K562 (cell line): ENCODE results near the gene POU2AF1. TPM values are rescaled to one million over a fixed set of nuclear protein-coding genes. Genes with fewer than 3 reads are reported as not detected.

Experiments used
- ATAC-seq: fragments of 200-7000 bp; cut with Tn5 transposase; 3 replicates; pipeline ENCODE4 v1.9.1; 2020; ENCODE audit warnings: moderate library complexity
- BruUV-seq: library from RNA; stranded (reverse); fragments of 400-500 nt; replicated peaks from 2 replicates; lab custom pipeline; 2021; lab: Mats Ljungman, UMichigan
- CTCF ChIA-PET: fragments of 300-600 bp; formaldehyde crosslinking; extraction: SDS; loops from one replicate; lab custom pipeline; 2021; ENCODE audit warnings: low intra/inter-chr PET ratio; lab: Yijun Ruan, JAX
- POLR2A ChIA-PET: fragments of 300-600, 350-650 bp; sonication (Branson Sonifier 250); formaldehyde crosslinking; extraction: SDS; loops from one replicate; lab custom pipeline; 2021; ENCODE audit warnings: antibody characterized with exemption, inconsistent platforms; lab: Yijun Ruan, JAX
- DNase-seq, 4 experiments: peaks; one replicate each; pipeline versions ENCODE4 v3.0.0 to v3.0.0-alpha.2; 2011 to 2018; ENCODE audit warnings: low spot score in 3 of 4, mixed read lengths in 3 of 4; ENCODE audit errors: extremely low read depth in 1 of 4
- FAIRE-seq: peaks from 2 replicates; lab custom pipeline; 2011; peaks lifted over from hg19 to GRCh38; lab: Jason Lieb, UNC
- H2AFZ ChIP-seq: 2 replicates; pipeline ENCODE4 v1.6.0; 2011; ENCODE audit warnings: low read depth, low read length, control low read depth, inconsistent platforms
- H3K27ac ChIP-seq: fragments of 200-600 bp; 3 replicates; pipeline ENCODE4 v1.8.0; 2011; ENCODE audit warnings: low read depth, mild to moderate bottlenecking, control low read depth, inconsistent platforms, low read length, moderate library complexity, mixed read lengths; ENCODE audit errors: extremely low read depth
- H3K27me3 ChIP-seq, 2 experiments: fragments of 300-600 bp in 1 of 2; 2 replicates in 1 of 2; 3 replicates in 1 of 2; pipeline versions ENCODE4 v1.6.0 to v1.8.0; 2011; ENCODE audit warnings: inconsistent platforms in 2 of 2, low read length in 2 of 2, mild to moderate bottlenecking in 1 of 2, mixed read lengths in 1 of 2, moderate library complexity in 1 of 2; ENCODE audit not compliant: control insufficient read depth in 2 of 2, insufficient read depth in 2 of 2
- H3K36me3 ChIP-seq: fragments of 300-600 bp; 3 replicates; pipeline ENCODE4 v1.8.0; 2011; ENCODE audit warnings: mild to moderate bottlenecking, low read length, inconsistent platforms; ENCODE audit not compliant: control insufficient read depth, insufficient read depth
- H3K4me1 ChIP-seq, 2 experiments: fragments of 200-600 bp in 1 of 2; replicated peaks in 1 of 2; 2 replicates in 1 of 2; 3 replicates in 1 of 2; pipeline versions ENCODE4 v1.5.1 to v1.8.0; 2011; ENCODE audit warnings: inconsistent platforms in 2 of 2, low read length in 2 of 2, mild to moderate bottlenecking in 1 of 2, mixed read lengths in 1 of 2, moderate library complexity in 1 of 2; ENCODE audit not compliant: control insufficient read depth in 2 of 2, insufficient read depth in 2 of 2
- H3K4me2 ChIP-seq: 2 replicates; pipeline ENCODE4 v1.6.1; 2011; ENCODE audit warnings: low read length, control low read depth, inconsistent platforms, mixed read lengths; ENCODE audit not compliant: insufficient read depth
- H3K4me3 ChIP-seq: fragments of 200-600 bp; sonication (generic), shearing (Covaris generic); 2 replicates; pipeline ENCODE4 v1.5.1; 2016; ENCODE audit warnings: control low read depth, inconsistent platforms
- H3K79me2 ChIP-seq: fragments of 200-600 bp; 3 replicates; pipeline ENCODE4 v1.8.0; 2011; ENCODE audit warnings: low read length, inconsistent platforms; ENCODE audit not compliant: control insufficient read depth, insufficient read depth
- H3K9ac ChIP-seq, 2 experiments: 2 replicates each; pipeline versions ENCODE4 v1.6.0 to v1.6.1; 2011; ENCODE audit warnings: low read depth in 2 of 2, low read length in 2 of 2, control low read depth in 1 of 2, inconsistent platforms in 1 of 2, mild to moderate bottlenecking in 1 of 2, mixed read lengths in 1 of 2; ENCODE audit not compliant: insufficient read depth in 1 of 2
- H3K9me1 ChIP-seq: one replicate; pipeline ENCODE4 v1.6.0; 2011; ENCODE audit warnings: inconsistent platforms, mild to moderate bottlenecking, low read length, moderate library complexity; ENCODE audit not compliant: control insufficient read depth, insufficient read depth
- H3K9me3 ChIP-seq: replicated peaks from 2 replicates; pipeline ENCODE4 v1.5.1; 2011; ENCODE audit warnings: low read depth, low read length, inconsistent platforms; ENCODE audit not compliant: control insufficient read depth, insufficient read depth
- H4K20me1 ChIP-seq: replicated peaks from 2 replicates; pipeline ENCODE4 v1.6.1; 2011; ENCODE audit warnings: low read length, inconsistent platforms, mixed read lengths; ENCODE audit not compliant: control insufficient read depth, insufficient read depth
- ATF7 ChIP-seq: fragments of 450-650 bp; IDR thresholded peaks from 2 replicates; pipeline ENCODE4 v1.7.1; 2014; ENCODE audit warnings: mild to moderate bottlenecking, moderate library complexity
- DDX20 ChIP-seq: fragments of 450-650 bp; IDR thresholded peaks from 2 replicates; pipeline ENCODE4 v1.6.1; 2016; ENCODE audit warnings: missing genetic modification characterization, low read depth, mild to moderate bottlenecking, missing compliant biosample characterization, moderate library complexity
- FOXK1 ChIP-seq: sonication (generic); formaldehyde crosslinking; IDR thresholded peaks from 2 replicates; pipeline ENCODE4 v1.8.0; 2022; ENCODE audit warnings: missing genetic modification reagents, mild to moderate bottlenecking, borderline replicate concordance
- FOXM1 ChIP-seq, 2 experiments: fragments of 450-650 bp in 1 of 2; sonication (generic) in 1 of 2; formaldehyde crosslinking in 1 of 2; IDR thresholded peaks; 2 replicates each; pipeline versions ENCODE4 v1.6.1 to v1.9.0; 2017 to 2022; ENCODE audit warnings: low read depth in 2 of 2, mild to moderate bottlenecking in 2 of 2, missing genetic modification reagents in 1 of 2, moderate library complexity in 1 of 2
- HDGF ChIP-seq: fragments of 450-650 bp; IDR thresholded peaks from 2 replicates; pipeline ENCODE4 v1.6.1; 2016
- HES1 ChIP-seq: fragments of 450-650 bp; IDR thresholded peaks from 2 replicates; pipeline ENCODE4 v1.6.1; 2016; ENCODE audit warnings: low read depth, mild to moderate bottlenecking, moderate library complexity
- ILK ChIP-seq: fragments of 450-650 bp; IDR thresholded peaks from 2 replicates; pipeline ENCODE4 v1.6.1; 2016; ENCODE audit warnings: missing genetic modification characterization, low read depth, mild to moderate bottlenecking, missing compliant biosample characterization, moderate library complexity, borderline replicate concordance
- KAT7 ChIP-seq: sonication (generic); formaldehyde crosslinking; IDR thresholded peaks from 2 replicates; pipeline ENCODE4 v1.8.0; 2022; ENCODE audit warnings: missing genetic modification reagents, mild to moderate bottlenecking, borderline replicate concordance
- MCM2 ChIP-seq: fragments of 450-650 bp; IDR thresholded peaks from 2 replicates; pipeline ENCODE4 v1.6.1; 2017; ENCODE audit warnings: low read depth, mild to moderate bottlenecking
- MTA3 ChIP-seq: fragments of 450-650 bp; formaldehyde crosslinking; IDR thresholded peaks from 2 replicates; pipeline ENCODE4 v1.6.1; 2017; ENCODE audit warnings: mild to moderate bottlenecking, borderline replicate concordance
- SIN3A ChIP-seq, 2 experiments: fragments of 150-350 bp in 1 of 2; IDR thresholded peaks; 2 replicates each; pipeline ENCODE4 v1.6.1; 2011 to 2016; ENCODE audit warnings: borderline replicate concordance in 2 of 2, low read depth in 2 of 2, low read length in 2 of 2, mild to moderate bottlenecking in 2 of 2, moderate library complexity in 2 of 2; ENCODE audit not compliant: control insufficient read depth in 1 of 2
- SIX5 ChIP-seq, 2 experiments: IDR thresholded peaks; 2 replicates each; pipeline ENCODE4 v1.6.1; 2011; ENCODE audit warnings: low read length in 2 of 2, borderline replicate concordance in 1 of 2, low read depth in 1 of 2, mild to moderate bottlenecking in 1 of 2, moderate library complexity in 1 of 2; ENCODE audit not compliant: insufficient read depth in 1 of 2
- TAF1 ChIP-seq: IDR thresholded peaks from 2 replicates; pipeline ENCODE4 v1.6.1; 2011; ENCODE audit warnings: mild to moderate bottlenecking, low read length, moderate library complexity; ENCODE audit not compliant: insufficient read depth, control insufficient read depth, severe bottlenecking; ENCODE audit errors: extremely low read depth
- TOE1 ChIP-seq, 2 experiments: fragments of 450-650 bp in 1 of 2; sonication (generic) in 1 of 2; formaldehyde crosslinking in 1 of 2; IDR thresholded peaks; 2 replicates each; pipeline versions ENCODE4 v1.7.1 to v1.8.0; 2016 to 2022; ENCODE audit warnings: borderline replicate concordance in 2 of 2, mild to moderate bottlenecking in 2 of 2, antibody characterized with exemption in 1 of 2, inconsistent platforms in 1 of 2, low read depth in 1 of 2, missing genetic modification reagents in 1 of 2, moderate library complexity in 1 of 2
- ZFX ChIP-seq: sonication (generic); formaldehyde crosslinking; IDR thresholded peaks from 2 replicates; pipeline ENCODE4 v1.8.0; 2022; ENCODE audit warnings: mild to moderate bottlenecking, missing genetic modification reagents, moderate library complexity
- ZNF165 ChIP-seq: fragments of 250-450 bp; sonication (Bioruptor Pico); IDR thresholded peaks from 2 replicates; pipeline ENCODE4 v1.4.0; 2020; ENCODE audit warnings: borderline replicate concordance
- ZNF324 ChIP-seq: fragments of 250-450 bp; sonication (Bioruptor Pico); IDR thresholded peaks from 2 replicates; pipeline ENCODE4 v1.4.0; 2020; ENCODE audit warnings: mild to moderate bottlenecking
- WGBS: fragments of 100-300 bp; shearing (Covaris generic); methylation state at CpG from one replicate; pipeline ENCODE4 v1.1.6; 2016; ENCODE audit warnings: low coverage, mixed read lengths; ENCODE audit not compliant: insufficient coverage; ENCODE audit errors: missing lambda C conversion rate; 5-methylcytosine and 5-hydroxymethylcytosine counted together
- in situ Hi-C: fragments of 300-500 bp; cut with MboI; formaldehyde crosslinking; loops from 4 replicates; pipeline ENCODE4 v1.15.0; 2018; ENCODE audit warnings: inconsistent platforms, mixed read lengths
- intact Hi-C: fragments of 100-400 bp; cut with micrococcal nuclease; formaldehyde crosslinking; loops from 2 replicates; pipeline ENCODE4 v1.14.2; 2022
- polyA plus RNA-seq, 8 experiments: library from polyadenylated mRNA; depleted of rRNA in 4 of 8; stranded (reverse) in 5 of 8; unstranded in 3 of 8; fragments of >200 nt; fragmentation: Nextera tagmentation in 2 of 8; fragmentation: Illumina TruSeq in 1 of 8; extraction: Ambion mirVana in 2 of 8; extraction: Trizol in 1 of 8; gene quantifications; 2 replicates each; pipeline versions ENCODE4 v1.2.1 to v1.2.3, GENCODE V29; 2011 to 2014; ENCODE audit warnings: inconsistent platforms in 1 of 8, missing spikeins in 1 of 8
- total RNA-seq, 7 experiments: library from RNA; depleted of rRNA in 6 of 7; stranded (reverse); fragments of >200 nt in 6 of 7; fragmentation: Illumina TruSeq in 2 of 7; extraction: Trizol in 2 of 7; gene quantifications; 2 replicates each; pipeline versions ENCODE4 v1.2.1 to v1.2.3, GENCODE V29; 2011 to 2021; ENCODE audit warnings: low replicate concordance in 1 of 7

Gene POU2AF1
- total and polyA plus RNA-seq, 9 of the 15 experiments (the other 6 are each of a cell fraction or from before 2014, with no cell fraction given) = 0.09 TPM; not detected in 8

GRCh38 chr11:111376181-111376871, 2.7 kb downstream of the POU2AF1 start (continued):
- no peak for TF ChIP-seq HES1
- TF ChIP-seq SIN3A (IDR thresholded peaks at IDR 0.05; ENCODE audit: borderline replicate concordance in 2 of 2, control insufficient read depth in 1 of 2, low read depth in 2 of 2, low read length in 2 of 2) = no peak

- in situ Hi-C loops = no loop called here
- no peaks in the 10 kb centered on the region for H3K4me1 ChIP-seq
- no peak for TF ChIP-seq FOXK1 (CRISPR knock-in tag)
- TF ChIP-seq ZNF165 (CRISPR knock-in tag) = no peak
- TF ChIP-seq ZNF324 (CRISPR knock-in tag) = no peak
- no peak for TF ChIP-seq TAF1
- no peak for TF ChIP-seq ILK
- TF ChIP-seq TOE1 (IDR thresholded peaks at IDR 0.05; ENCODE audit: borderline replicate concordance) = no peak
- no peak for TF ChIP-seq TOE1 (CRISPR knock-in tag; IDR thresholded peaks at IDR 0.05; ENCODE audit: borderline replicate concordance, low read depth)
- TF ChIP-seq SIX5 (IDR thresholded peaks at IDR 0.05; ENCODE audit: borderline replicate concordance in 1 of 2, insufficient read depth in 1 of 2, low read depth in 1 of 2, low read length in 2 of 2) = no peak
- no peak for TF ChIP-seq ZFX (CRISPR knock-in tag)
- TF ChIP-seq HDGF = no peak
- TF ChIP-seq FOXM1 (IDR thresholded peaks at IDR 0.05; ENCODE audit: low read depth) = no peak
- no peak for TF ChIP-seq FOXM1 (CRISPR knock-in tag; IDR thresholded peaks at IDR 0.05; ENCODE audit: low read depth)
- TF ChIP-seq DDX20 (tag) = no peak
- no peak for TF ChIP-seq MTA3
- no peak for TF ChIP-seq MCM2
- TF ChIP-seq ATF7 = no peak
- TF ChIP-seq KAT7 (CRISPR knock-in tag) = no peak
Observed at GRCh38 chr11:111373590-111373989, 5.5 kb downstream of the POU2AF1 start.

More at GRCh38 chr11:111373590-111373989, 5.5 kb downstream of the POU2AF1 start:
- ATAC-seq (no peak), DNase-seq (no peak), FAIRE-seq (no peak)
- intact Hi-C loops = no loop called here
- H2AFZ ChIP-seq = no peak overlapping the region
- no peaks in the 10 kb centered on the region for H3K27me3 ChIP-seq
- no TSS peak for BruUV-seq
- H3K9ac ChIP-seq = no peak overlapping the region
- no peak overlapping the region for H3K4me2 ChIP-seq
- no peaks in the 10 kb centered on the region for H3K9me1 ChIP-seq
- no peak overlapping the region for H3K27ac ChIP-seq
- CTCF ChIA-PET = no interaction called here
- H3K9me3 ChIP-seq = no peaks in the 10 kb centered on the region
- H3K4me3 ChIP-seq = no peak overlapping the region
- POLR2A ChIA-PET = no interaction called here
- H4K20me1 ChIP-seq = no peaks in the 10 kb centered on the region
- 13% methylated on average over 1 of the region's 1 CpG for WGBS
- no peaks in the 10 kb centered on the region for H3K79me2 ChIP-seq
- H3K36me3 ChIP-seq = no peaks in the 10 kb centered on the region
